ENCODE data around the gene MIP.
"Not testable (repeated sequence)": the region's sequence is repeated elsewhere in the genome, so short reads cannot be mapped to it uniquely, and the experiment has no call there.

Gene MIP

DNA sequence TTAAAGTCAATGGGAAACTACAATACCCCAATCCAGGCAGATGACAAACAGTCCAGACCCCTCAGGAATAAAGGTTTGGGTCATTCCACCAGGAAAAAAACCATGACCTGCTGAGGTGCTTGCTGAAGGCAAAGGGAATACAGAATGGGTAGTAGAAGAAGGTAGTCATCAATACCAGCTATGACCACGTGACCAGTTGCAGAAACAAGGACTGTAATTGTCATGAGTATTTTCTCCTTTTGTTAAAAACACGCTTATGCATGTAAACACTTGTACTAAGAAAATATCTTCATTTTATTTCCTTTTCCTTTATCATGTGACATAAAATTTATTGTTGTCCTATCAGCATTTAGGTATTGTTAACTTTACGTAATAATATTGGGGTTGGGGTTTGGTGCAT lies 50.2 kb downstream of the MIP start:
- not testable (repeated sequence) for H3K36me3 ChIP-seq (ENCODE audit: control insufficient read depth in 2 of 2, insufficient read depth in 2 of 2, low read length in 2 of 2); H3K27ac ChIP-seq (ENCODE audit: low read length); H3K4me3 ChIP-seq (ENCODE audit: low read length in 2 of 2); H3K9ac ChIP-seq (ENCODE audit: low read length in 2 of 2); H3K4me1 ChIP-seq (ENCODE audit: control insufficient read depth, insufficient read depth, low read length); H3K27me3 ChIP-seq (ENCODE audit: control insufficient read depth in 1 of 2, insufficient read depth in 2 of 2, low read length in 2 of 2); H3K9me3 ChIP-seq (ENCODE audit: control insufficient read depth in 2 of 2, low read length in 2 of 2)

DNA sequence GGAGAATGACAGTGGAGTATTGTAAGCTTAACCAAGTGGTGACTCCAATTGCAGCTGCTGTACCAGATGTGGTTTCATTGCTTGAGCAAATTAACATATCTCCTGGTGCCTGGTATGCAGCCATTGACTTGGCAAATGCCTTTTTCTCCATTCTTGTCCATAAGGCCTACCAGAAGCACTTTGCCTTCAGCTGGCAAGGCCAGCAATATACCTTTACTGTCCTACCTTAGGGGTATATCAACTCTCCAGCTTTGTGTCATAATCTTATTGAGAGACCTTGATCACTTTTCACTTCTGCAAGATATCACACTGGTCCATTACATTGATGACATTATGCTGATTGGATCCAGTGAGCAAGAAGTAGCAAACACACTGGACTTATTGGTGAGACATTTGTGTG lies 52.8 kb downstream of the MIP start:
- H3K27me3 ChIP-seq (ENCODE audit: control insufficient read depth in 1 of 2, insufficient read depth in 2 of 2, low read length in 2 of 2); H3K36me3 ChIP-seq (ENCODE audit: control insufficient read depth in 2 of 2, insufficient read depth in 2 of 2, low read length in 2 of 2); H3K9me3 ChIP-seq (ENCODE audit: control insufficient read depth in 2 of 2, low read length in 2 of 2); H3K9ac ChIP-seq (ENCODE audit: low read length in 2 of 2); H3K4me3 ChIP-seq (ENCODE audit: low read length in 2 of 2); H3K27ac ChIP-seq (ENCODE audit: low read length); H3K4me1 ChIP-seq (ENCODE audit: control insufficient read depth, insufficient read depth, low read length): not testable (repeated sequence)

DNA sequence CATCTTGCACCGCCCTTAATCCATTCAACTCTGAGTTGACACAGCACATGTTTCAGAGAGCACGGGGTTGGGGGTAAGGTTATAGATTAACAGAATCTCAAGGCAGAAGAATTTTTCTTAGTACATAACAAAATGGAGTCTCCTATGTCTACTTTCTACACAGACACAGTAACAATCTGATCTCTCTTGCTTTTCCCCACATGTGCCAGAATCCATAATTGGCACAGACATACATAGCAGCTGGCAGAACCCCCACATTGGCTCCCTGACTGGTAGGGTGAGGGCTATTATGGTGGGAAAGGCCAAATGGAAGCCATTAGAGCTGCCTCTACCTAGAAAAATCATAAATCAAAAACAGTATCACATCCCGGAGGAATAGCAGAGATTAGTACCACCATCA lies 53.3 kb downstream of the MIP start:
- not testable (repeated sequence) for H3K4me1 ChIP-seq (ENCODE audit: control insufficient read depth, insufficient read depth, low read length); H3K27me3 ChIP-seq (ENCODE audit: control insufficient read depth in 1 of 2, insufficient read depth in 2 of 2, low read length in 2 of 2)

More for the DNA sequence above, 53.3 kb downstream of the MIP start:
- H3K36me3 ChIP-seq (ENCODE audit: control insufficient read depth in 2 of 2, insufficient read depth in 2 of 2, low read length in 2 of 2); H3K9ac ChIP-seq (ENCODE audit: low read length in 2 of 2); H3K9me3 ChIP-seq (ENCODE audit: control insufficient read depth in 2 of 2, low read length in 2 of 2); H3K4me3 ChIP-seq (ENCODE audit: low read length in 2 of 2); H3K27ac ChIP-seq (ENCODE audit: low read length): not testable (repeated sequence)

All from stomach smooth muscle (tissue), 2 donors.